Activated CD4-positive, alpha-beta memory T cell treated with anti-CD3 and anti-CD28 coated beads for 36 hours (primary cell): Measurements from ENCODE around the gene LGR5. TPM values are rescaled to one million over a fixed set of nuclear protein-coding genes. Genes with fewer than 3 reads are reported as not detected.

Experiments used
- CTCF ChIA-PET: fragments of 350-600 bp; sonication (Branson Sonifier 250); formaldehyde crosslinking; loops from one replicate; lab custom pipeline; 2021; ENCODE audit warnings: antibody characterized with exemption, inconsistent platforms; lab: Charles Lee
- POLR2A ChIA-PET: fragments of 350-600 bp; sonication (Branson Sonifier 250); formaldehyde crosslinking; loops from one replicate; lab custom pipeline; 2021; ENCODE audit warnings: antibody characterized with exemption; lab: Charles Lee
- DNase-seq: peaks from one replicate; pipeline ENCODE4 v3.0.0-alpha.2; 2020
- H3K27ac Mint-ChIP-seq: one replicate; pipeline ENCODE4 v1.8.0; 2021; ENCODE audit warnings: mixed read lengths
- H3K27me3 Mint-ChIP-seq: one replicate; pipeline ENCODE4 v1.8.0; 2021; ENCODE audit warnings: mixed read lengths
- H3K36me3 Mint-ChIP-seq: one replicate; pipeline ENCODE4 v1.8.0; 2021; ENCODE audit warnings: mixed read lengths
- H3K4me1 Mint-ChIP-seq: one replicate; pipeline ENCODE4 v1.8.0; 2021; ENCODE audit warnings: low read depth, mixed read lengths
- H3K4me3 Mint-ChIP-seq: one replicate; pipeline ENCODE4 v1.8.0; 2021; ENCODE audit warnings: mild to moderate bottlenecking, mixed read lengths
- H3K9me3 Mint-ChIP-seq: one replicate; pipeline ENCODE4 v1.8.0; 2021; ENCODE audit warnings: mixed read lengths
- intact Hi-C: fragments of 100-400 bp; cut with micrococcal nuclease; formaldehyde crosslinking; loops from one replicate; pipeline ENCODE4 v1.15.1; 2023
- total RNA-seq, 2 experiments: library from RNA; stranded (reverse); gene quantifications; one replicate each; pipeline ENCODE4 v1.2.3, GENCODE V29; 2021

LGR5 gene
- total RNA-seq, 2 experiments from 2014 or later, result not detected

DNA sequence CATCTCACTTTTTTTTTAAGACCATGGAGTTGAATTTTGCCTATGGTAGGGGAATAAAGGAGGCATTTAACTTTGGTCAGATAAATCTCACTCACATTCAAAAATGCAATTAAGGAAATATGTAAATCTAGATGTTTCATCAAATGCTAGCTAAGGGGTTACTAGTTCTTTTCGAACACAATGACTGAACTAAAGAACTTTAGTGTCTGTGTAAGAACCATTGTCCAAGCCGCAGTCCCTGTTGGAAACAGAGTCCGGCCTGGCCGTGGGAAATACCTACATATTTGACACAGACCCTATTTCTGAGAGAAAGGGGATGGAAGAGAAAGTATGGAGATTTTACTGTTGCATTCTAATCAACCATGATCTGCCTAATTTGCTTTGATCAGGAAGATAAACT lies 17.4 kb downstream of the LGR5 start:
- Mint-ChIP-seq H3K4me3 (no peak overlapping the region), H3K27ac (no peak overlapping the region), H3K9me3 (no peaks in the 10 kb centered on the region), H3K27me3 (peaks cover 18% of the 10 kb centered on the region), H3K4me1 (no peaks in the 10 kb centered on the region), H3K36me3 (no peaks in the 10 kb centered on the region)
- intact Hi-C loops, result no loop called here
- ChIA-PET CTCF (no interaction called here), POLR2A (interaction anchor here (0.6 kb wide), 1 partner anchor 186 kb away, joined by 3 read pairs; no protein-coding TSS in a partner anchor)
- DNase-seq, result no peak

DNA sequence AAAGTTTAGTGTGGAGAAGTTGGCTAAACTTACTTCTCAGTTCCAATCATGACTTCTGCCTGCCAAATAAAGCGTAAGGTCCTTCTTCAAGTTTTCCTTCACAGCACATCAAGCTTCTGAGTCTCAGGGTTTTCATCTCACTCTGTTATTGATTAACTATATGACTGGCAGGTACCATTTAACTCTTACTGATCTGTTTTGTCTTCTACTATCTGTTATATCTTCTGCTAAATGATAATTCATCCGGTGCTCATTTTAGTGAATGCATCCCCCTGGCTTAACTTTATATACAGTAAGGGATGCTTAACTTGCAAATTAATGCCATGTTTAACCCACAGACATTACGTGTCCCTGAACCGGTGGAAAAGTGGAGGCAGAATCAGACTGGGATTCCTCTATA lies 20.7 kb downstream of the LGR5 start:
- intact Hi-C loops, result no loop called here
- Mint-ChIP-seq H3K36me3 (no peaks in the 10 kb centered on the region), H3K27me3 (peaks cover 2% of the 10 kb centered on the region), H3K9me3 (no peaks in the 10 kb centered on the region), H3K27ac (no peak overlapping the region), H3K4me1 (no peaks in the 10 kb centered on the region), H3K4me3 (no peak overlapping the region)
- DNase-seq, result no peak
- CTCF ChIA-PET, result no interaction called here
- POLR2A ChIA-PET, result no interaction called here

DNA sequence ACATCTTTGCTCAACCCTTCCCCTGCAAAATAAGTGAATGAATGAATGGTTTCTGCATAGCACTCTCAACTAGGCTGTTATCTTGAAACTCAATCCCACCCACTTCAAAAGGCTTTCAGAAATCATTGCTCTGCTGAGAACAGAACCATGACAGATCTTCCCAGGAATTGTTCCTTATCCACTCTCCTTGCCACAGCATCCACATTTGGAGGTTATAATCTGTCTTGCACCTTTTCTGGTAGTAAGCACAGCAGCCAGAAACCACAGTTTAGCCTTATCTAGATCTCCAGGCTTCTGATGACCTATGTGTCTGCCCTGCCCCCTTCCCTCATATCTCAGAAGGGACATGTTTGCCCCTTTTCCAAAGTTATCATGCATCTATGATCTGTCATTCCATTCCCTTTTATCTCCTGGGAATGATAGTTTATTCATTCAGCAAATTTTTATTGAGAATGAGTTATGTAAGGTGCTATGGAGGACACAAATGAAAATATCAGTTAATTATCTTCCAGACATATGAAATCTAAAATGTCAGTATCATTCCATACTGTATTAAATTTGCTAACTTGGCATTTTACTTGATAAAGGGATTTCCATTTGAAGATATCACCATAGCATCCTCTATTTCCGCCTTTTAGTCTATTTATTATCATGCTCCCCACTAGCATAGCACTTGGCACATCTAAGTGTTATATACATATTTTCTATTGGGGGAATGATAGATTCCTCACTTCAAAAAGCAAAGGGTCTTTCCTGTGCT lies 21.4 kb downstream of the LGR5 start:
- Mint-ChIP-seq H3K9me3 (no peaks in the 10 kb centered on the region), H3K27ac (no peak overlapping the region), H3K4me3 (no peak overlapping the region), H3K27me3 (peaks cover 4% of the 10 kb centered on the region), H3K4me1 (no peaks in the 10 kb centered on the region), H3K36me3 (no peaks in the 10 kb centered on the region)
- no peak for DNase-seq
- ChIA-PET CTCF (no interaction called here), POLR2A (no interaction called here)
- intact Hi-C loops, result no loop called here

DNA sequence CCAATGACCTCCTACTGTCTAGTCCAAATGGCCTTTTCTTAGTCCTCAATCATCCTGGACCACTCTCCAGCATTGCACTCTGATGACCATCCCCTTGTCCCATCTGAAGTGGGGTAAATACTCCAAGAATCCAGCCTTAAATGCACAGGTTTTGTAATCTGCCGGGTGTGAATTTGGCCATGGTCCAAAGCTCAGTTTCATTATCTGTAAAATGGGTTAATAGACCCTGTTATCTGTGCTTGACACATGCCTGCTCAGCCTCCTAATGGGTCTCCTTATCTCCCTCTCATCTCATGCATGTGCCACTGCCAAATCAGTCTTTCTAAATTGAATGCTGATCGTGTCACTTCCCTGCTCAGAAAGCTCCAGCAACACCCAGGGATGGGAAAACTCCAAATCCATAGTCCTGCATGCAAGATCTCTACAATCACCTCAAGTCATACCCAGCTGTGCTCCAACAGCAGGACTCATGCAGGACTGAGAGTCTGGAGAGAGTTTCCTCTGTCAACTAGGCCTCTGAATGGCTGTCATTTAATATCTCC lies 22.3 kb downstream of the LGR5 start:
- DNase-seq, result no peak
- Mint-ChIP-seq H3K4me1 (no peaks in the 10 kb centered on the region), H3K9me3 (no peaks in the 10 kb centered on the region), H3K27ac (no peak overlapping the region), H3K36me3 (no peaks in the 10 kb centered on the region), H3K4me3 (no peak overlapping the region), H3K27me3 (peaks cover 4% of the 10 kb centered on the region)
- CTCF ChIA-PET, result no interaction called here
- intact Hi-C loops, result no loop called here
- POLR2A ChIA-PET, result no interaction called here

DNA sequence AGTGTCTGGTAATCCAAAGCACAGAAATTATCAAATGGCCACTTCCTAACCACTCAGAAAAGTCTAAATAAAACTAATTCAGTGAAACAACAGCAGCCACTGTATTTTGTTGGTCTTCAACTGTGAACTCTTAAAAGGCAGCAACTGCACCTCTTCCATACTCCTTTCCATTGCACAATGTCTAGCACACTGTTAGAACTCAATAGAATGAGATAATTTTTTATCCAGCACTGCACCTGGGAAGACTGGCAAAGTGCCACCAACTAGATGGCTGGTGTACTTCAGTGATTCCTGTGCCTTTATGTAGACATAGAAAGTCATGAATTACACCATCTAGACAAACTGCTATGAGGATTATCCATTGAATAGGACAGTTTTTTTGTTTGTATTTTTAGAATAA lies 26.2 kb downstream of the LGR5 start:
- intact Hi-C loops, result no loop called here
- H3K27me3 Mint-ChIP-seq, result peaks cover 3% of the 10 kb centered on the region
- no peaks in the 10 kb centered on the region for H3K4me1 Mint-ChIP-seq
- H3K9me3 Mint-ChIP-seq, result no peaks in the 10 kb centered on the region
- H3K4me3 Mint-ChIP-seq, result no peak overlapping the region
- no peaks in the 10 kb centered on the region for H3K36me3 Mint-ChIP-seq
- DNase-seq, result no peak
- ChIA-PET CTCF (no interaction called here), POLR2A (no interaction called here)
- H3K27ac Mint-ChIP-seq, result no peak overlapping the region

DNA sequence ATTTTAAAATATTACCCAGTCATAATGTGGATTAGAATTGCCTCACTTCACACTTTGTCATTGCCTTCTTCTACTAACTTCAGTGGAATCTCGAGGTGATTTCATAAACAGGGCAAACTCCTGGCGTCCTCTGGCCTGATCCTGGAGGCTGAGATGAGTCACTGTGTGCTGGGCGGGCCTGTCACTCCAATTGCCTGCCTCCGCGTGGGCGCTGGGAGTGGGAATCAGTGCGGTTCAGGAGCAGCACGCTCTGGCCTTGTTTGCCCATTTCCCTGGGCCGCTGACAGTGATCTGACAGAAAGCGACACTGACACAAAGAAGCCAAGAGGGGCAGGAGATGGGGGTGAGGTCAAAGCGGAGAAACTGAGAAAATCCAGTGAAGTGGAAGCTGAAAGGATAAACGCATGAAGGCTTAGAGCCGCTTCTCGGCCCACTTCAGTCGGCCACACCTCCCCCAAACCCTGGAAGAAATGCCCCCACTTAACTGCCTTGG lies 29.7 kb downstream of the LGR5 start:
- no peaks in the 10 kb centered on the region for H3K9me3 Mint-ChIP-seq
- ChIA-PET POLR2A (no interaction called here), CTCF (no interaction called here)
- no peaks in the 10 kb centered on the region for H3K4me1 Mint-ChIP-seq
- no peaks in the 10 kb centered on the region for H3K36me3 Mint-ChIP-seq
- peaks cover 6% of the 10 kb centered on the region for H3K27me3 Mint-ChIP-seq
- no peak for DNase-seq
- H3K4me3 Mint-ChIP-seq, result no peak overlapping the region
- intact Hi-C loops, result no loop called here
- no peak overlapping the region for H3K27ac Mint-ChIP-seq

DNA sequence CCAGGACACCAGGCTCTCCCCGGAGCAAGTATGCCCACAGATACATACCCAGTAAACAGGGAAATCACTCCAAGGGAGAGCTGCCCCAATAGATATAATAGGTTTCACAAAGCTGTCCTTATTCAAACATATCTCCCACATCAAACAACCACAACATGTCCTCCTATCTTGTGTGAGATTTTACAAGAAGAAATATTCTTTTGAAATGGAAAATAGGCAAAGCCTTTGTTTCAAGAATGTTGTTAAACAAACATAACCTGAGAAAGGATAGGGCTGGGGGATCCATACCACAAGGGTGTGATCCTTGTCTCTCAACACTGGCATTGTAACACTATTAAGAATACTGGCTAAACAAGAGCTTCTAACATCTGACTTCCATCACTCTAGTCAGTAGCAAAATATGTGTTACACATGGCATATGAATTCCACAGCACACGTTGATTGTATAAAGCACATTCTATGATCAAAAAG lies 32.9 kb downstream of the LGR5 start:
- H3K4me1 Mint-ChIP-seq, result no peaks in the 10 kb centered on the region
- intact Hi-C loops, result no loop called here
- no peak overlapping the region for H3K27ac Mint-ChIP-seq
- no peaks in the 10 kb centered on the region for H3K9me3 Mint-ChIP-seq
- POLR2A ChIA-PET, result no interaction called here
- H3K4me3 Mint-ChIP-seq, result no peak overlapping the region
- H3K36me3 Mint-ChIP-seq, result no peaks in the 10 kb centered on the region
- CTCF ChIA-PET, result no interaction called here
- no peak for DNase-seq
- peaks cover 2% of the 10 kb centered on the region for H3K27me3 Mint-ChIP-seq

DNA sequence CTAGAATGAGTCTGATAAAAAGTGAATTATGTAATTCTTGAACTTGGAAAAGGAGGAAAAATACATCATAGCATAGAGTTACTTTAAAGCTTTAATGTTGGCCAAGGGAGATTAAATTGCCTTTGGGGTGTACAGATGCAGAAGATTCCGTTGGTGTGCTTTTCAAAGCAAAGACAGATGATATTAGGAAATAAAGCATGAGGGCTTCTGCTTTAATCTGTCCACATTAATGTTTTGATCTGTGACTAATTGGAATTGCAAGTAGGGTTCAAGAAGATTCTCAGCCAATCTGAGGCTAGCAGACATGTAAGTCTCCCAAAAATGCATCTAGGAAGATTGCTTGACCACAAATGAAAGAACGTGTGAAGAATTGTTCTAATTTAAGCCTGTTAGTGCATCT lies 35.2 kb downstream of the LGR5 start:
- no peaks in the 10 kb centered on the region for H3K9me3 Mint-ChIP-seq
- intact Hi-C loops, result no loop called here
- H3K36me3 Mint-ChIP-seq, result no peaks in the 10 kb centered on the region
- H3K4me3 Mint-ChIP-seq, result no peak overlapping the region
- H3K27ac Mint-ChIP-seq, result no peak overlapping the region
- ChIA-PET POLR2A (no interaction called here), CTCF (no interaction called here)
- H3K4me1 Mint-ChIP-seq, result no peaks in the 10 kb centered on the region
- DNase-seq, result no peak
- H3K27me3 Mint-ChIP-seq, result peaks cover 8% of the 10 kb centered on the region

DNA sequence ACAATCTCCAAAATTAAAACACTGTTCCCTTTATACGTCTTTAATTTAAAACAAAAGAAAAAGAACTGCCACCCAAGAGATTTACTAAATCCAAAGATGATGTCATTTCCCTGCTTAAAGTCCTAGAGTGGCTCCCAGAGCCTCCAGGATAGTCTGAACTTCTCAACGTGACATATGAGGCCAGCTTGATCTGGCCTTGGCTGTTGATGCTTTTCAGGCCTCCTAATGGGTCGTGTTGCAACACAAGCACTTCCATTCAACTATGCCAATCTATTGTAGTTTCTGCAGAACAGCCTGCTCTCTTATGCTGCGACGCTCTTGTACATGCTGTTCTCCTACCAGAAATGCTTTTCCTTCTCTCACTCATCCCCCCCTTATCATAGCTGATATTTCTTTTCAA lies 35.7 kb downstream of the LGR5 start:
- Mint-ChIP-seq H3K27ac (no peak overlapping the region), H3K4me3 (no peak overlapping the region), H3K9me3 (no peaks in the 10 kb centered on the region), H3K4me1 (no peaks in the 10 kb centered on the region), H3K27me3 (peaks cover 8% of the 10 kb centered on the region), H3K36me3 (no peaks in the 10 kb centered on the region)
- intact Hi-C loops, result no loop called here
- POLR2A ChIA-PET, result no interaction called here
- CTCF ChIA-PET, result no interaction called here
- no peak for DNase-seq

DNA sequence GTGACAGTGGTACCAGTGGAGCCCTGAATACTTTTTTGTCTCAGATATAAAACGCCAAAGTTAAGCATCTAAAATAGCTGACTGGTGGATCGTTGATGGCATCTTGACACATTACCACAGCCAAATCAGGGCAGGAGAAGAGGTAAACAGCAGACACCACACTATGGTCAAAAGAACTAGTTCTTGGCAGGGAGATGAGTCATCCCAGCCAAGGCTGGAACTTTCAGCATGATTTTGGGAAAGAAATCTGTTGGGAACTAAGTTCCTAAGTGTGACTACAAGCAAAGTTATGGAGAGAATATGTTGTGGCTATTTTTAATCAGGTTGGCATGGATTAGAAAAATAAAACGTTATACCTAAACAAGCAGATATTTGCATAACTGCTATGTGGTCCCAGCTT lies 36.9 kb downstream of the LGR5 start:
- POLR2A ChIA-PET, result no interaction called here
- intact Hi-C loops, result no loop called here
- CTCF ChIA-PET, result no interaction called here
- peaks cover 3% of the 10 kb centered on the region for H3K9me3 Mint-ChIP-seq
- peaks cover 6% of the 10 kb centered on the region for H3K27me3 Mint-ChIP-seq
- DNase-seq, result no peak
- no peak overlapping the region for H3K27ac Mint-ChIP-seq
- H3K36me3 Mint-ChIP-seq, result no peaks in the 10 kb centered on the region
- no peak overlapping the region for H3K4me3 Mint-ChIP-seq
- H3K4me1 Mint-ChIP-seq, result no peaks in the 10 kb centered on the region

DNA sequence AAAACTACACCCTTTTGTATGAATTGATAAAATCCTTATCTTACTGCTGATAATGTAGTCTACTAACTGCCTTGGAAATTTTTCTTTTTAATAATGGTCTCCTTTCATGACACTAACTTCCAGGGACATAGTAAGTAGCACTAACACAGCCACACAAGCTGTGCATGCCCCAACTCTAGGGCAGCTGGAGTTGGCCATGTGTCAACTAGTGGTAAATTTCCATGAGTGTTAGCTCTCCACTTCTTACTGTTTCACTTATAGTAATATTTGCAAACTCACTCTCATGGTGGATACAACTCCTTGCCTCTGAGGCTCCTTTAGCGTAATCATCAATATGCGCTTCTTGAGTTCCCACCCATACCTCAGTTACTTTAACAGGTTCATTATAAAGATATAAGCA lies 38.0 kb downstream of the LGR5 start:
- H3K9me3 Mint-ChIP-seq, result peaks cover 3% of the 10 kb centered on the region
- CTCF ChIA-PET, result no interaction called here

DNA sequence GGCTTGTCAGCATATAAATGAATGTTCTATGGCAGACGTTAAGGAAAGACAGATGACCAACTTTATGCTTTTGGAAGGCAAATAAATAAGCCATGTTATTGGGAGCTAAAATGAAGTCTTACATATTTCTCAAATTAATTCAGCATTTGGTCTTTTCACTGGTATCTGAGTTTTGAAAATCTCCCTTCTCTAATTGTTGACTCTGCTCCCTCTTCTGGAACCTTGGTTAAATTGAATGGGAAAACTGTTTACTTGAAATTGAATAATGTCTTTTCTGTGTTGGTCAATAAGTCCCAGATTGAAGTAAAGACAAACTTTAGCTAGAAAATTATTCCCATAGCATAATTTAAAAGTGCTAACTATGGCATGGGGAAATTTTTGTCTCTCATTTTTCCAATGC lies 38.7 kb downstream of the LGR5 start:
- H3K36me3 Mint-ChIP-seq, result no peaks in the 10 kb centered on the region
- ChIA-PET POLR2A (no interaction called here), CTCF (no interaction called here)
- H3K9me3 Mint-ChIP-seq, result peaks cover 3% of the 10 kb centered on the region
- intact Hi-C loops, result no loop called here
- no peak overlapping the region for H3K27ac Mint-ChIP-seq
- H3K4me1 Mint-ChIP-seq, result no peaks in the 10 kb centered on the region
- H3K27me3 Mint-ChIP-seq, result peaks cover 6% of the 10 kb centered on the region
- DNase-seq, result no peak
- no peak overlapping the region for H3K4me3 Mint-ChIP-seq

More for the DNA sequence above, 38.0 kb downstream of the LGR5 start:
- no peak for DNase-seq
- Mint-ChIP-seq H3K27ac (no peak overlapping the region), H3K27me3 (peaks cover 6% of the 10 kb centered on the region), H3K4me3 (no peak overlapping the region), H3K4me1 (no peaks in the 10 kb centered on the region), H3K36me3 (no peaks in the 10 kb centered on the region)
- POLR2A ChIA-PET, result no interaction called here
- intact Hi-C loops, result no loop called here
